Gastrocnemius medialis (tissue), 4 donors: ENCODE data around the gene OR10C1. TPM values are rescaled to one million over a fixed set of nuclear protein-coding genes. Genes with fewer than 3 reads are reported as not detected.

ENCODE experiments used
- ATAC-seq, 2 donors: fragments of 150-250 bp; one replicate each; pipeline ENCODE4 v1.9.1; 2016
- DNase-seq, 2 donors: peaks; one replicate each; pipeline ENCODE4 v3.0.0-alpha.2; 2019
- H3K27ac ChIP-seq, 4 donors: fragments of 200-600 bp; sonication (generic); 1 replicate in 1 of 4; 2 replicates in 3 of 4; pipeline ENCODE4 v1.5.1; 2016 to 2018; ENCODE audit warnings: mild to moderate bottlenecking in 2 of 4, moderate library complexity in 1 of 4
- H3K27me3 ChIP-seq, 3 donors: fragments of 200-600 bp; sonication (generic) in 2 of 3; 1 replicate in 1 of 3; 2 replicates in 2 of 3; pipeline versions ENCODE4 v1.5.1 to v1.6.0; 2016 to 2019; ENCODE audit warnings: mild to moderate bottlenecking in 1 of 3, moderate library complexity in 1 of 3
- H3K36me3 ChIP-seq, 2 donors: fragments of 200-600 bp; sonication (generic) in 1 of 2; one replicate each; pipeline ENCODE4 v1.5.1; 2017 to 2018
- H3K4me1 ChIP-seq, 2 donors: fragments of 200-600 bp; sonication (generic) in 1 of 2; one replicate each; pipeline ENCODE4 v1.5.1; 2016 to 2017; ENCODE audit warnings: mild to moderate bottlenecking in 2 of 2
- H3K4me3 ChIP-seq, 4 donors: fragments of 200-600 bp; sonication (generic) in 3 of 4; 1 replicate in 1 of 4; 2 replicates in 3 of 4; pipeline ENCODE4 v1.5.1; 2016 to 2019; ENCODE audit warnings: mild to moderate bottlenecking in 2 of 4
- H3K9me3 ChIP-seq, 3 donors: fragments of 200-600 bp; sonication (generic) in 2 of 3; 1 replicate in 1 of 3; 2 replicates in 2 of 3; pipeline ENCODE4 v1.5.1; 2016 to 2019
- POLR2A ChIP-seq, 2 donors: fragments of 450-650 bp; IDR thresholded peaks; one replicate each; pipeline ENCODE4 v1.6.1; 2017; ENCODE audit warnings: antibody characterized with exemption in 2 of 2, mild to moderate bottlenecking in 2 of 2, moderate library complexity in 2 of 2
- in situ Hi-C, 4 donors: fragments of 200-750 bp; cut with MboI; loops; one replicate each; pipeline versions ENCODE4 v1.15.0 to v1.8.0; 2017; ENCODE audit warnings: low sequenced_read_pairs in 4 of 4
- intact Hi-C: fragments of 100-400 bp; cut with DNase I; formaldehyde crosslinking; loops from one replicate; pipeline ENCODE4 v1.15.1; 2023; ENCODE audit warnings: low total_unique reads
- total RNA-seq, 4 donors: library from RNA; depleted of rRNA; stranded (reverse); fragments of >200 nt; gene quantifications; one replicate each; pipeline versions ENCODE4 v1.1.0 to v1.2.3, GENCODE V29; 2016
- TF ChIP-seq, protein P1 (sequence below), 5 experiments: fragments of 450-650 bp in 3 of 5; fragments of 200-600 bp in 2 of 5; sonication (generic) in 2 of 5; IDR thresholded peaks in 4 of 5; conservative IDR thresholded peaks in 1 of 5; 1 replicate in 4 of 5; 2 replicates in 1 of 5; pipeline ENCODE4 v1.5.1; 2016 to 2019; ENCODE audit warnings: antibody characterized with exemption in 5 of 5, mild to moderate bottlenecking in 3 of 5, moderate library complexity in 3 of 5

The OR10C1 gene
- total RNA-seq, 4 donors from 2014 or later = not detected

DNA sequence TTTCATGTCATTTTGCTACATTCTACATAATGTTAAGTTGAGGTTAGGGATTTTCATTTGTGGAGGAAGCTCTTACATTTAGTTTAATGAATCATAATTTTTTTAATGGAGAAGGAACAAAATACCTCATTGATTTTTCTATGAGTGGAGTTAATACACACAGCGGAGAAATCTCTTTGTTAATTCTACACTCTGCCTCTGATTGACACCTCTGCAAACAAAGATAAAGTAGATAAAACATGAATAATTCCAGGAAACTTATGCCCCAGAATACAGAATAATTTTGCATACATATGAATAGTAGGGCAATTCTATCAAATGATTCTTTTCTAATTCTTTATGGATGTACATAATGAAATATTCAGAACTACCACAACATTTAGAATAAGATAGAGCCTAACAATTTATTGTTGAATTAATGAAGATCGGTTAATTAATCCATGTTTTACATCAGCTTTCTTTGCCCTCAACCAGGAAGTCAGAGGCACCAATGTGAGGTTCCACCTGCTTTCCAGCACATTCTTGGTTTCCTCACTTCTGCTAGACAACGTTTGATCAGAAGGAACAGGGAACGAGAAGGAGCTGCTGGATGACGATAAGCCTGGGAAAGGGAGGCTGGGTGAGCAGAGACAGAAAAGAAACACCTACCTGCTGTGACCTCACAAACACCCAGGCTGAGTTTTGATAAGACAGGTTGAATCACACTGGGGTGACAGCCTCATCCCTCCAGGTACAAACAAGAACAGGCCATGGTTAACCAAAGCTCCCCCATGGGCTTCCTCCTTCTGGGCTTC, 22.1 kb downstream of the OR10C1 start:
- Histone ChIP-seq H3K4me1 (no peaks in the 10 kb centered on the region), H3K9me3 (no peaks in the 10 kb centered on the region), H3K27ac (no peak overlapping the region), H3K36me3 (no peaks in the 10 kb centered on the region), H3K4me3 (no peak overlapping the region), H3K27me3 (no peaks in the 10 kb centered on the region)
- ATAC-seq (no peak), DNase-seq (no peak)
- intact Hi-C loops = no loop called here
- TF ChIP-seq, protein P1, sequence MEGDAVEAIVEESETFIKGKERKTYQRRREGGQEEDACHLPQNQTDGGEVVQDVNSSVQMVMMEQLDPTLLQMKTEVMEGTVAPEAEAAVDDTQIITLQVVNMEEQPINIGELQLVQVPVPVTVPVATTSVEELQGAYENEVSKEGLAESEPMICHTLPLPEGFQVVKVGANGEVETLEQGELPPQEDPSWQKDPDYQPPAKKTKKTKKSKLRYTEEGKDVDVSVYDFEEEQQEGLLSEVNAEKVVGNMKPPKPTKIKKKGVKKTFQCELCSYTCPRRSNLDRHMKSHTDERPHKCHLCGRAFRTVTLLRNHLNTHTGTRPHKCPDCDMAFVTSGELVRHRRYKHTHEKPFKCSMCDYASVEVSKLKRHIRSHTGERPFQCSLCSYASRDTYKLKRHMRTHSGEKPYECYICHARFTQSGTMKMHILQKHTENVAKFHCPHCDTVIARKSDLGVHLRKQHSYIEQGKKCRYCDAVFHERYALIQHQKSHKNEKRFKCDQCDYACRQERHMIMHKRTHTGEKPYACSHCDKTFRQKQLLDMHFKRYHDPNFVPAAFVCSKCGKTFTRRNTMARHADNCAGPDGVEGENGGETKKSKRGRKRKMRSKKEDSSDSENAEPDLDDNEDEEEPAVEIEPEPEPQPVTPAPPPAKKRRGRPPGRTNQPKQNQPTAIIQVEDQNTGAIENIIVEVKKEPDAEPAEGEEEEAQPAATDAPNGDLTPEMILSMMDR (IDR thresholded peaks at IDR 0.05 in 4 of 5, conservative IDR thresholded peaks at IDR 0.05 in 1 of 5) = no peak
- TF ChIP-seq POLR2A (IDR thresholded peaks at IDR 0.05) = no peak
- in situ Hi-C loops = no loop called here

DNA sequence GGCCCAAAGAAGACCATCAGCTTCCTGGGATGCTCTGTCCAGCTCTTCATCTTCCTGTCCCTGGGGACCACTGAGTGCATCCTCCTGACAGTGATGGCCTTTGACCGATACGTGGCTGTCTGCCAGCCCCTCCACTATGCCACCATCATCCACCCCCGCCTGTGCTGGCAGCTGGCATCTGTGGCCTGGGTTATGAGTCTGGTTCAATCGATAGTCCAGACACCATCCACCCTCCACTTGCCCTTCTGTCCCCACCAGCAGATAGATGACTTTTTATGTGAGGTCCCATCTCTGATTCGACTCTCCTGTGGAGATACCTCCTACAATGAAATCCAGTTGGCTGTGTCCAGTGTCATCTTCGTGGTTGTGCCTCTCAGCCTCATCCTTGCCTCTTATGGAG, 22.9 kb downstream of the OR10C1 start:
- no peaks in the 10 kb centered on the region for H3K27me3 ChIP-seq
- H3K4me1 ChIP-seq = no peaks in the 10 kb centered on the region
- intact Hi-C loops (no loop called here), in situ Hi-C loops (no loop called here)
- TF ChIP-seq POLR2A (IDR thresholded peaks at IDR 0.05) = no peak
- TF ChIP-seq, protein P1 (IDR thresholded peaks at IDR 0.05 in 4 of 5, conservative IDR thresholded peaks at IDR 0.05 in 1 of 5) = no peak
- H3K4me3 ChIP-seq = no peak overlapping the region
- ATAC-seq (no peak), DNase-seq (no peak)
- H3K36me3 ChIP-seq = no peaks in the 10 kb centered on the region
- H3K27ac ChIP-seq = no peak overlapping the region
- no peaks in the 10 kb centered on the region for H3K9me3 ChIP-seq

DNA sequence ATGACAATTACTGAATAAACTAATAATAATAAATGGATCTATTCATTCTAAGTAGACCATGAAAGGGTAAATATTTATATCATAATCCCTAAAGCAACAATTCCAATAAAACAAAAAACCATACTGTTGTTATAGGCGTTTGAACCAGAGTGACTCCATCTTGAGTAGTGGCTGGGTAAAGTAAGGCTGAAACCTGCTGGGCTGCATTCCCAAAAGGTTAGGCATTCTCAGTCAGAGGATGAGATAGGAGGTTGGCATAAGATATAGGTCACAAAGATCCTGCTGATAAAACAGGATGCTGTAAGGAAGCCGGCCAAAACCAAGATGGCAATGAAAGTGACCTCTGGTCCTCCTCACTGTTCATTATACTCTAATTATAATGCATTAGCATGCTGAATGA, 26.2 kb downstream of the OR10C1 start:
- H3K27ac ChIP-seq = no peak overlapping the region
- TF ChIP-seq, protein P1 (IDR thresholded peaks at IDR 0.05 in 4 of 5, conservative IDR thresholded peaks at IDR 0.05 in 1 of 5) = no peak
- no peak for TF ChIP-seq POLR2A (IDR thresholded peaks at IDR 0.05)
- H3K9me3 ChIP-seq = no peaks in the 10 kb centered on the region
- no peaks in the 10 kb centered on the region for H3K36me3 ChIP-seq
- ATAC-seq = no peak
- H3K4me3 ChIP-seq = no peak overlapping the region
- intact Hi-C loops (no loop called here), in situ Hi-C loops (no loop called here)
- H3K4me1 ChIP-seq = no peaks in the 10 kb centered on the region
- H3K27me3 ChIP-seq = no peaks in the 10 kb centered on the region
- DNase-seq = no peak

DNA sequence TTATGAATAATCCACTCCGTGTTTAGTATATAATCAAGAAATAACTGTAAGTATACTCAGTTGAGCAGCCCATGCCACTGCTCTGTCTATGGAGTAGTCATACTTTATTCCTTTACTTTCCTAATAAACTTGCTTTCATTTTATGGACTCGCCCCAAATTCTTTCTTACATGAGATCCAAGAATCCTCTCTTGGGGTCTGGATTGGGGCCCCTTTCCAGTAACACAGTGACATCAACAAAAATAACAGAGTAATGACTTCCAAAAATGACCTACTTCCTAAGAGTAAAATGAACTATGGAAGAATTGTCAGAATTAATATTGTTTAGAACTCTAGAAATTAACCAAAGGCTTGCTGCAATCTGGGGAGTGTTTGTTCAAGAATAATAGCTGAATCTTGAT, 26.7 kb downstream of the OR10C1 start:
- Histone ChIP-seq H3K36me3 (no peaks in the 10 kb centered on the region), H3K4me3 (no peak overlapping the region), H3K27ac (no peak overlapping the region), H3K4me1 (no peaks in the 10 kb centered on the region), H3K27me3 (no peaks in the 10 kb centered on the region), H3K9me3 (no peaks in the 10 kb centered on the region)
- intact Hi-C loops = no loop called here
- no peak for DNase-seq
- no peak for TF ChIP-seq POLR2A (IDR thresholded peaks at IDR 0.05)
- TF ChIP-seq, protein P1 (IDR thresholded peaks at IDR 0.05 in 4 of 5, conservative IDR thresholded peaks at IDR 0.05 in 1 of 5) = no peak
- in situ Hi-C loops = no loop called here
- ATAC-seq = no peak

DNA sequence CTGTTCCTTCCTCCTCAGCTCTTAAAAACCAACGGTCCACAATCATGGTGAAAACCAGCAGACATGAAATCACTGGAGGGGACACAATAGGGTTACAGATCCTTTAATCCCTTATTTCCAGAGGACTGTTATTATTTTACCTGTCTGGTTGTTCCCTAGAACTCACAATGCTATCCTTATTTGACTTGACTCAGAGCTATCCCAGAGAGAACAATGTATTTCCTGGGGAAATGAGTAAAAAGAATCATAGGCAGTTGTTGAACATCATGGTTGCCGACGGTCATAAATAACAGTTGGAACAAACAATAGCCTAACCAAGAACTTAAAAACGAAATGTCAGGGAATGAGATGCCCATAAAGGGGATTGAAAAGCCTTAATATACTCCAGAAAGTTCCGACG, 27.1 kb downstream of the OR10C1 start:
- Histone ChIP-seq H3K4me3 (no peak overlapping the region), H3K9me3 (no peaks in the 10 kb centered on the region), H3K36me3 (no peaks in the 10 kb centered on the region), H3K27ac (no peak overlapping the region), H3K27me3 (no peaks in the 10 kb centered on the region), H3K4me1 (no peaks in the 10 kb centered on the region)
- DNase-seq (no peak), ATAC-seq (no peak)
- no peak for TF ChIP-seq POLR2A (IDR thresholded peaks at IDR 0.05)
- TF ChIP-seq, protein P1 (IDR thresholded peaks at IDR 0.05 in 4 of 5, conservative IDR thresholded peaks at IDR 0.05 in 1 of 5) = no peak
- intact Hi-C loops = no loop called here
- in situ Hi-C loops = no loop called here
